SKM-1 (cell line): ENCODE measurements around the gene PIK3R1.

Experiments used
- DNase-seq: peaks from one replicate; lab custom pipeline; 2025; ENCODE audit not compliant: unreplicated experiment; lab: John Stamatoyannopoulos, UW

PIK3R1 gene

DNA sequence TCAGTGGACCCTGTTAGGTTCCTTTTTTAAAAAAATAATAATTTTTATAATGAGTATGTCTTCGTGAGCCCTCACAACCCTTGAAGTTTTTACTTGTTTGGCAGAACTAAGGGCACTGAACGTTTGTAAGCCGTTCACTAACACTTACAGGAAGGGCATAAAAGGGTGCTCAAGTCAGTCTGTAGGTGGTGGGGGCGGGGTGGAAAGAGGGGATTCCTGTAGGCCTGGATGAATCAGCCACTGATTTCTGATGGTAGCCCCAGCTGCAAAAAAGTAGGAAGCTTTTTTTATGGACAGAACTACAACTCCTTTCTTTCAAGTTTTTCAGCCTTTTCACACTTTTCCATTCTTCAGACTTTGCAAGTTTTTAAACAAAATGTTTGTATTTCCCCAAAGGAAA, 35.8 kb downstream of the PIK3R1 start:
- DNase-seq: no peak

DNA sequence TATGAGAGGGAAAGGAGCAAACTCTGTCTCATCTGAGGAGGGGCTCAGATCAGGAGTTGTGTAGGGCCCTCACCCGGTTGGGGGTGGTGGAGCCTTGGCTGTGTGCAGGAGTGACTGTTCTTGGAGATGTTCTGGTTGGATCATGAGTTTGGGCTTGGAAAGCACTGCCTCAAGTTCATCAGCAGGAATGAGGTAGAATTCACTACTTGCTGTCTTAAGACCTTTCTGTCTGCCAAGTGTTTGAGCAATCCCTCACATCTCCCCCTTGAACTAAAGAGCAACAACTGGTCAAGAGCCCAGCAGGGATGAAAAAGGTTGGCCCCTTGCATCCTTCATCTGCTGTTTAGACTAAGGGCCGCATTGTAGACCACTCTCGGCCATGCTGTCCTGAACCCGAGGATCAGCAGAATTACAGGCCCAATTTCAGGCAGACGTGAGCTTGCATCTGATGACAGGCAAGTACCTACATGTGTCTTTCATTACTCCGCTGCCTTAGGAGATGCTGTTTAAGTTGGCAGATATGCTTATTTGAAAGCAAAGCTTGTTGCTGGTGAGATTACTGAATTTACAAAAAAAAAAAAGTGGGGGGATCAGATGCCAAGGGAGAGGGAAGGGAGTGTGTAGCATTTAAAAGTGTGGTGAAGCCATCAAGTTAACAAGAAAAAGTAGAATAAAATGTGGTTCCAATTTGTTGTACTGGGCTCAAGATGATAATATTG, 36.4 kb downstream of the PIK3R1 start:
- DNase-seq: no peak

DNA sequence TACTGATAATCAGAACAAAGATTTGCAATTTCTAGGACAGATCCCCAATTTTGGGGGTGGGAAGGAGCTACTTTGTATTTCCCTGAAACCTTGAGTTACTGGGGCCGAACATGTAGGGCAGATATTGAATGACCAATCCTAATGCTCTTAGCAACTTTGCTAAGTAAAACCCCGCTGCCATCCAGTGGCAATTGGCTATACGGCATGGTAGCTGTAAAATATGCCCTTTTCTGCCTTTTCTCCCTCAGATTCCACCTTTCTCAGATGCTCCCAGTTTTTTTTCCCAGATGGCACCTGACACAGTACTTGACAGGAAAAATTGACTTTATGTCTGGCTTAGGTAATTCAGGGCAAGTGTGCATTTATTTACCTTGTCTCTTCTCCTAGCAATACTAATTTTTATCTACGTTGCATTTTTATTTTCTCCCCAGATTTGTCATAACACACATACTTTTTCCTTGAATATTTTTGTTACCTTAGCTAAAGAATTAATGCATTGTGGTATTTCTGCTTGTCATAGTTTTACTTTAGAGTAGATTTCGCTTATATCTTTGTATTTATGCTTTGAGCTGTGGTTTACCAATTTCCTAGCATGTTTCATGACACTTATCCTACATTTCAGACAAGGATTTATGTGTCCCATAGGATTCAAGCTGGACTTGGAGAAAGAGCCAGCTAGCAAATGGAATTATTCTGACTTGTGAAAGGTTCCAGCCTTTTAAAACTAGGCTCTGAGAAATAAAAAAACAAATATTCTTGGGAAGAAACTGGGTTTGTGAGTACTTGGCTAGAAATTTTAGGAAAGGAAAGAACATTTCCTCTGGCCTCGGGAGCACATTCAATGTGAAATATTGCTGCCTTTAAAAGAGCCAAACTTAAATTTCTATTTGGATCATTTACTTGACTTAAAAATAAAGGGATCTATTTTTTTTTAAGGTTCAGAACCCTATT, 37.4 kb downstream of the PIK3R1 start:
- DNase-seq: peak; percentile 27

- no peak for DNase-seq
Observed at GRCh38 chr5:68253624-68254585, 38.3 kb downstream of the PIK3R1 start.

DNA sequence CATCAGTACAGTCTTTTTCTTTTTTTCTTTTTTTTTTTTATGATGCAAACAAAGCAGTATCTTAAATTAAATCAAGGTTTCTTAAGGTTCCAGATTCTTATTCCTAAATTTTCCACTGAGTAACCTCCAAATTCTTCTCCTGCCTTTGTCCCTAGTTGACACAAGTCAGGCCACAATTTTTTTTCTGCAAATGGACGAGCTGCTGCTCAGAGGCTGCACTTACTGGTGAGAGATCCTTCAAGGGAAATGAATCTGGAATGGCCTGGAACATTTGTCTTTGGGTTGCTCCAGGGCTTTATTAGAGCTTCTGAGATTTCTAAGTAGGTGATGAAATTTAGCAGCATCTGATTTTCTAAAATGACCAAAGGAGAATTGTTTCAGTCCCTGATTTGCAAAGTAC, 39.3 kb downstream of the PIK3R1 start:
- DNase-seq: no peak

DNA sequence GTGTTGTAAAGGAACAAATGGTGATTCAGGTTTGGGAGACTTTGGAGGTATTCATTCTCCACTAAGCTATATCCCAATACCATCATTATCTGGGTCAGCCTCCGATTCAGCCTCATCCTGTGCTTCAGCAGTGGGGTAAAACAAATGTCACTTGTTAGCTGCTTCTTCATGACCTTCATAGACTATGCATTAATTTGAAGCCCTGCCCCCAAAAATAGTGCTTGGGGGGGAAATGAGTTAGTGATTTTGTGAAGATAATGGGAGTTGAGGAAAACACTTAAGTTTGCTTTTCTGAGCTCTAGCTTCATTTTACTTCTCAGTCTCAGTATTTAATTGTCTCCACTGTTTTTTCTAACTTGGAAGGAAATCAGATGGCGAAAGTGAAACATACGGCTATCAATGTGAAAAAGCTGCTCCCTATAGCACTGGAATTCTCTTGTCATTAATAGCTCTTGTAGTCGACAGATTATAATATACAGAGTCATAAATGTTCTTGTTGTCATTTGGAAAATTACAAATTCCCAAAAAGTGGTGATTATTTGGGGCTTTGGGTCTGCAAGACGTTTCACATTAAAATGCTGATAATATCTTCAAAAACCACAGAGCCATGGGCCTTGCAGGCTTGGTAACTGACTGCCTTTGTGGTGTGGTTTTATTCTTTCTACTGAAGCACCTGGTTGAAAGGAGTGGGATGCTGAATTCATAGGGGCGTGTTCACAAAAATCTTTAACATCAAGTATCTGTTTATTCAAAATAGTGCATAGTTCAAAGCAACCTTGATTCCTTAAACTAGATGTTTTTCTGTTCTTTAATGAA, 40.0 kb downstream of the PIK3R1 start:
- DNase-seq: no peak

DNA sequence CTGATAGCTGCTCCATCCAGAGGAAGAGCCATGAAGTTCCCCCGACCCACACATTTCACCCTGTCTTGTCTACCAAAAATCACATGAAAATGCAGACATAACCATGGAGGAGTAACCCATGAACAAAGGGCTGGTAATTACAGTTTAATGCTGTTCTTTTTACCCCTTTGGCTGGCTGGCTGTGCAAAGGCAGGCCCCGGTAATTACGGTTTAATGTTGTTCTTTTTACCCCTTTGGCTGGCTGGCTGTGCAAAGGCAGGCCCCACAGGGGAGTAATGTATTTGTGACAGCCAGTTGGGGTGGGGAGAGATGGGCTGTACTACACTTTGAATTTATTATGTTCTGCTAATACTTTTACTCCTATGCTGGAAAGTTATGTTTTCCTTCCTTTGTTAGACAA, 41.7 kb downstream of the PIK3R1 start:
- DNase-seq: no peak

GRCh38 chr5:68258531-68258930, 43.0 kb downstream of the PIK3R1 start:
- DNase-seq: no peak

DNA sequence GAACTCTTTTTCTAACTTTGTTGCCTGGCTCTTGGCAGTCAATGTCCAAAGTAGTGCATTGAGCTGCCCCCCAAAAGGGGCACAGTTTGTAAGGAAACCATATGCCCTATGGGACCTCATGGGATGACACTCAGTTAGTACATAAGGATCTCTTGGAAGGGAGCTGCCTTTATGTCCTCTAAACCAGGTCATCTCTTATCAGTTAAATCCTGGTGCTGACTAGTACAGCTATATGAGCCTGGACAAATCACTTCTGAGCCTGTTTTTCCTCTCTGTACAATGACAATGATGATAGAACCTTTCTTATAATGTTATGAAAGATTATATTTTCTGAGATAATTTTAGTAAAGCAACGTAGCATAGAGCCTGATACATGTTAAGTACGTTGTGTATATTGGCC, 44.1 kb downstream of the PIK3R1 start:
- DNase-seq: no peak

DNA sequence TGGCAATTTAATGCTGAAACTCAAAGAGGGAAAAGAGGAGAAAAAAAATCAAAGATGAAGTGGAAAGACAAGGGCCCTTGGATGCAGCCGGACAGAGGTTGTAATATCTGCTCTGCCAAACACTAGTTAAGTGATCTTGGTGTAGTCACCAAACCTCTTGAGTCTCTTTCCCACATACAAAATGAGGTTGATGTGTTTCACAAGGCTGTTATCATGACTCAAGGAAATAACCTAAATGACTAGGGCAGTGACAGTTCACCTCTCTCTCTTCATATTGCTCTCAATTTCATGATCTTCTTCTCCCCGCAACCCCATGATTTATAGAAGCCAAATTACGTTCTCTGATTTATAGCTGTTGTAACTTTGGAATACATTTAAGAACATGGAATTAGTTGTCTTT, 44.9 kb downstream of the PIK3R1 start:
- no peak for DNase-seq

DNA sequence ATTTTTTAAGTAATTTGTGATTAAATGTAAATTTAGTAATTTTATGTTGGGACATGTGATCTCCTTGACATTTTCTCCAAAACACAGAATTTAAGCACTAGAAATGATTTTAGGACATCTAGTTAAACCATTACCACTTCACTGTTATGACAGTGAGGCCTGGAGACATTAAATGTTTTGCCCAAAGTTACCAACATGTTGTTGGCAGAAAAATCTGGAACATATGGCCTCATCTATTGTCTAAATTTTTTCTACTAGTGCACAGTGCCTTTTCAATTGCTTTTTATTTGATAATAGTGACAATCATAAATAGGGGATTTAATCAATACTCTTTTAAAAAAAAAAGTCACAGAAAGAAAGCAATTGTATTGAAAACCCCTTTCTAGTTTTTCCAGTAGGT, 45.6 kb downstream of the PIK3R1 start:
- no peak for DNase-seq

GRCh38 chr5:68261569-68262065, 46.1 kb downstream of the PIK3R1 start:
- no peak for DNase-seq

GRCh38 chr5:68264024-68264956, 48.7 kb downstream of the PIK3R1 start:
- DNase-seq: no peak

DNA sequence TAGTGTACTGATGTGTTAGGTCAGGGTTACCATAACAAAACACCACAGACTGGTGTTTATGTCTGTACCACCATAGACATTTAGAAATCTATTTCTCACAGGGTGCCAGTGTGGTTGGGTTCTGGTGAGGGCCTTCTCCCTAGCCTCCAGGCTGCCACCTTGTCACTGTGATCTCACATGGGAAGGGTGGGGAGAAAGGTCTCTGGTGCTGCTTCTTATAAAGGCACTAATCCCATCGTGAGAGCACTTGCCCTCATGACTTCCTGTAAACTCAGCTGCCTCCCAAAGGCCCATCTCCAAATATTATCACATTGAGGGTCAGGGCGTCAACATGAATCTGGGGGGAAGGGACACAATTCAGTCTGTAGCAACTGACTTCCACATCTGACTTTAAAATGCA, 49.8 kb downstream of the PIK3R1 start:
- DNase-seq: no peak

DNA sequence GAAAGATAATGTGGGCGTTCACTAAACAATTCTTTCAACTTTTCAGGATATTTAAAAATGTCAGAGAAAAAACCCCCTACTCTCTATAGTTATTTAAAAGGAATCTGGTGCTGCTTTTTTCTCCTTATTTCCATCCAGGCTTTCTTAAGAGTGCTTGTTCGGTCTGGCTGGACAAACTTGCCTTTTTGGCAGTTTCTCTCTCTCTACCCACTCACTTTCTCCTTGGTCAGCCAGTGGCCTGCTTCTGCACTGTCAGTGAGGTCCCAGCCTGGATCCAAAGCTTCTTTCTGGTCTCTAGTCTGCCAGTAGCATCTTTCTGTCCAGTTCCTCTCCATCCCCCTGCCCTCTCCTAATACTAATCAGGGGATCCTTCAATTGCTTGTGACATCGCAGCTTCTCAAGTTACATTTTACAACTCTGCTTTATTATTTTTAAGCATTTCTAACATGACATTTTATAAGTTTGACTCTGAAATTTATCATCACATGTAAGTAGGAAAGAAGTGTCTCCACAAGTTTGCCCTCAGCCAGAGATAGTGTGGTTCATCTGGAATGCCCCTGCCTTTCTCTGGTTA, 50.4 kb downstream of the PIK3R1 start:
- no peak for DNase-seq

DNA sequence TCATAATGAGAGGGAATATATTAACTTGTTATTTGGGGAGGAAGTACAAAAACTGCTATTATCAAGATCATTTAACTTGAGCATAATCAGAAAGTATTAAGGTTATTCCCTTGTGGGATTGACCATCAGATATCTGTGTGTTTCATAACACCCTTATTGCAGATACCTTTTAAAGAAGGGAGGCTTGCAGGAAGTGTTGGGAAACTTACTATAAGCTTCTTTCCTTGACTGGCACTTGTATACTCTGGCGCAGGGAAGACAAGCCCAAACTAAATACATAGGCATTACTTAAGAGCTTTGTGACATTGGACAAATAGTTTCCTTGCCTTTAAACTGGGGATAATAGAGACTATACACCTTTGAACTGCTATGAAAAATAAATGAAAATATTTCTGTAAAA, 50.9 kb downstream of the PIK3R1 start:
- DNase-seq: no peak

DNA sequence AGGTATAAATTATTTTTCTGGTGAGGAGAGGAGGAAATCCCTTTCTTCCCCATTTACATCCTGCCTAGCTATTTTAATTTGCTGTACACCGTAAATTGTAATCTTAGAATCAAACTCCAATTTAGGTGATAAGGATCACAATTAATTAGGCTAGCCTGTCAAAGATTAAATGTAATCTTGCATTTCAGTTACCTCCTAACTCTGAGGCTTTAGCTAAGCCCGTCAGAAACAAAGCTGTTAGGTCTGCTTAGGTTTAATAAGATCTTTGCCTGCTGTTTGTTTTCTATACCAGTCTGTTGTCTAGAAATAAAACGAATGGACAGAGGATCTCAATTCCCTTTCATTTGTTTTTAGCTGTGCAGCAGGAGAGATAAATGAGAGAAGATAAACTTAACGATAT, 51.5 kb downstream of the PIK3R1 start:
- no peak for DNase-seq

GRCh38 chr5:68268101-68268851, 52.7 kb downstream of the PIK3R1 start:
- DNase-seq: no peak
